ENCODE results near the gene CANX.

Gene CANX

GRCh38 chr5:179758955-179759354, 60.2 kb downstream of the CANX start:
- DNase-seq (ENCODE audit: low read depth) = no peak

GRCh38 chr5:179759581-179760551, 61.1 kb downstream of the CANX start:
- no peak for DNase-seq (ENCODE audit: low read depth)

GRCh38 chr5:179762079-179762780, 63.5 kb downstream of the CANX start:
- DNase-seq (ENCODE audit: low read depth) = no peak

DNA sequence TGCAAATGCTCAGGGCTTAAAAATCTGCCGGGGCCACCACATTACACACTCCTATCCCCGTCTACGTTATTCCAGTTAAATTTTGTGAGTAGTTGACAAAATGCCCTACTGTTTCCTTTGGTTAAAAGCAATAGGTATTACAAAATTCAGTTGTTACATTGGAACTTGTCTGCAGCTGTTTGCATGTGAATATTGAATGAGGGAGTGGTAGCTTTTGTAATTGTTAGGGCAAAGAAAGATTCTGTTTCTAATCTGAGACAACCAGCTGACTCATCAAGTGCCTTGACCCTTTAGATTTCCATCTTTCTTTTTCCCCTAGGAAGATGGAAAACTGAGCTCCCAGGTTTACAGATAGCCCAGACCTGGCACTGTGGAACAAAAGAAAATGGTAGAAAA, 64.0 kb downstream of the CANX start:
- no peak for DNase-seq (ENCODE audit: low read depth)

GRCh38 chr5:179763215-179763945, 64.6 kb downstream of the CANX start:
- peak; percentile 19 for DNase-seq (ENCODE audit: low read depth)

- no peak for DNase-seq (ENCODE audit: low read depth)
Observed at GRCh38 chr5:179764056-179764455, 65.3 kb downstream of the CANX start.

DNA sequence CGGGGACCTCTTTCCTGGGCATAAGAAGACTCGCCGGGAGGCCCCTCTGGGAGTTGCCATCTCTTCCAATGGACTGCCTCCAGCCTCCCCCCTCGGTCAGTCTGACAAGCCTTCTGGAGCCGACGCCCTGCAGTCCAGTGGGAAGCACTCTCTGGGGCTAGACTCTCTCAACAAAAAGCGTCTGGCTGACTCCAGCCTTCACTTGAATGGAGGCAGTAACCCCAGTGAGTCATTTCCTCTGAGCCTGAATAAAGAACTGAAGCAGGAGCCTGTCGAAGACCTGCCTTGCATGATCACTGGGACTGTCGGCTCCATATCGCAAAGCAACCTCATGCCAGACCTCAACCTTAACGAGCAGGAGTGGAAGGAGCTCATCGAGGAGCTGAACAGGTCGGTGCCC, 66.6 kb downstream of the CANX start:
- no peak for DNase-seq (ENCODE audit: low read depth)

DNA sequence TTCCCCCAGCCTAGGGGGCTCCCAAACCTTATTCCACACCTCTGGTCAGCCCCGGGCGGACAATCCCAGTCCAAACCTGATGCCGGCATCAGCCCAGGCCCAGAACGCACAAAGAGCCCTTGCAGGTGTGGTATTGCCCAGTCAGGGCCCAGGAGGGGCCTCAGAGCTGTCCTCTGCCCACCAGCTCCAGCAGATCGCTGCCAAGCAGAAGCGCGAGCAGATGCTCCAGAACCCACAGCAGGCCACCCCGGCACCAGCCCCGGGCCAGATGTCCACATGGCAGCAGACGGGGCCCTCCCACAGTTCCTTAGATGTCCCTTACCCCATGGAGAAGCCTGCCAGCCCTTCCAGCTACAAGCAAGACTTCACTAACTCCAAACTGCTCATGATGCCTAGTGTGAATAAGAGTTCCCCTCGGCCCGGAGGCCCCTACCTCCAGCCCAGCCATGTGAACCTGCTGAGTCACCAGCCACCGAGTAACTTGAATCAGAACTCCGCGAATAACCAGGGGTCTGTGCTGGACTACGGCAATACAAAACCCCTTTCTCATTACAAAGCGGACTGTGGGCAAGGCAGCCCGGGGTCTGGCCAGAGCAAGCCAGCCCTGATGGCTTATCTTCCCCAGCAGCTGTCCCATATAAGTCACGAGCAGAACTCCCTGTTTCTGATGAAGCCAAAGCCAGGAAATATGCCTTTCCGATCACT, 67.4 kb downstream of the CANX start:
- DNase-seq (ENCODE audit: low read depth) = no peak

DNA sequence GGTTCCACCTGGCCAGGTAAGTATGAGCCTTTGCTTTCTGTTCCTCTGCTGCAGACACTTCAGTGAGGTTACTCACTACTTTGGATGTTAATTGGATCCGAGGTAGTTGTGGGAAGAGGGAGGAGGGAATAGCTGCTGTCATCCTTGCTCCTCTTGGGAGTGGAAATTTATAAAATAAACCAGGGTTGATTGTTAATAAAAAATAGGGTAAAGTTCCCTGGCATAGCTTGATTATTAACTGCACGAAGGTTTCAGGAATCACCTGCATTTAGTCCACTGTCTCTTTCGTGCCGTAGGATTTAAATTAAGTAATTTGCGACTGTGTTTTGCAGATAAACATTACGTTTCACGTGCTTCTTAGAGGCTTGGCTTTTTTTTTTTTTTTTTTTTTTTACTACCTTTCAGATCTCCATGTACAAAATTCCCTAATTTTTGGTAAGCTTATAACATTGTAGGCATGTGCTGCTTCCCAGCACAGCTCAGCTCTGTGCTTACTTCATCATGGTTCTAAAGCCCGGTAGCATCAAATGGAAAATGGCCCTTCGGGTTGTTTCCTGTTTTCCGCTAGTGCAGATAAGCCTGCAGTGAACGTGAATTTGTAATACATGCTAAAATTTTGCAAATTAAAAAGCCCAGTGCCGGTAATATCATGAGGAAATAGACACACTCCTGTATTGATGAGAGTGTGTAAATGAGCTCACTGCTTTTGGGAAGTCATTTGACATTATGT, 68.1 kb downstream of the CANX start:
- no peak for DNase-seq (ENCODE audit: low read depth)

- DNase-seq (ENCODE audit: low read depth) = no peak
Observed at GRCh38 chr5:179767496-179768100, 68.8 kb downstream of the CANX start.

DNA sequence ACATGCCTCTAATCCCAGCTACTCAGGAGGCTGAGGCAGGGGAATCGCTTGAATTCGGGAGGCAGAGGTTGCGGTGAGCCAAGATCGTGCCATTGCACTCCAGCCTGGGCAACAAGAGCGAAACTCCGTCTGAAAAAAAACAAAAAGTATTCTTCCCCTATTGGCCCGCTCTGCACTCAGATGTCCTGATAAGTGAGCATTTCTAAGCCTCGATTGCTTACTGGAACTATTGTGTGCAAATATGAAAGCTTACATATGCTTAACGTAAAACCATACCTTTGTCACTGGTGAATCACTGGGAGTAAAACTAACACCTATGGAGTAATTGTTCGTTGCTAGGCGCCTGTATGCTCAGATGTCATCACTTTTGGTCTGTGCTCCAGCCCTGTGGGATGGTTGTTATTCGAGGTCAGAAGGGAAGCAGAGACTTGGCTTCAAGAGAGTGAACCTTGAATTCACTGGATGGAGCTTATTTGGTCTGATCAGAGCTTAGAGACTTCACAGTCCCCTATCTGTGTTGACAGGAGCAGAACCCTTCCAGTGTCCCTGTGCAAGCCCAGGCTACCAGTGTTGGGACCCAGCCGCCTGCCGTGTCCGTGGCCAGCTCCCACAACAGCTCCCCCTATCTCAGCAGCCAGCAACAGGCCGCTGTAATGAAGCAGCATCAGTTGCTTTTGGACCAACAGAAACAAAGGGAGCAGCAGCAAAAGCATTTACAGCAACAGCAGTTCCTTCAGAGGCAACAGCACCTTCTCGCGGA, 69.7 kb downstream of the CANX start:
- no peak for DNase-seq (ENCODE audit: low read depth)

DNA sequence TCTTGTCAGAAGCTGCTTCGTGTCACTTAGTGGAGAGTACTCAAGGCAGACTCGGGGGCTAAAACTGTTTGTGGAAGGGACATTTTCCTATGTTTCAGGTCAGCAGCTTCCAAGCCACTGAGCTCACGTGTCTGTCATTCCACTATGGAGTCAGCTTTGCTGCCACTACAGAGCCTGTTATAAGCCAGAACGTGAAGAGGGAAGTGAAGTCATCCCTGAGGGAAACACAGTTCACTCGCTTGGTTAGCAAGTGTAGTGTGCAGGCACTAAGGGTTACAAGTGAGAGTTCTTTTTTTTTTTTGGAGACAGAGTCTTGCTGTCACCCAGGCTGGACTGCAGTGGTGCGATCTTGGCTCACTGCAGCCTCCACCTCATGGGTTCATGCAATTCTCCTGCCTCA, 70.5 kb downstream of the CANX start:
- DNase-seq (ENCODE audit: low read depth) = no peak

- no peak for DNase-seq (ENCODE audit: low read depth)
Observed at GRCh38 chr5:179769796-179770195, 71.0 kb downstream of the CANX start.

- no peak for DNase-seq (ENCODE audit: low read depth)
Observed at GRCh38 chr5:179771311-179771895, 72.6 kb downstream of the CANX start.

DNA sequence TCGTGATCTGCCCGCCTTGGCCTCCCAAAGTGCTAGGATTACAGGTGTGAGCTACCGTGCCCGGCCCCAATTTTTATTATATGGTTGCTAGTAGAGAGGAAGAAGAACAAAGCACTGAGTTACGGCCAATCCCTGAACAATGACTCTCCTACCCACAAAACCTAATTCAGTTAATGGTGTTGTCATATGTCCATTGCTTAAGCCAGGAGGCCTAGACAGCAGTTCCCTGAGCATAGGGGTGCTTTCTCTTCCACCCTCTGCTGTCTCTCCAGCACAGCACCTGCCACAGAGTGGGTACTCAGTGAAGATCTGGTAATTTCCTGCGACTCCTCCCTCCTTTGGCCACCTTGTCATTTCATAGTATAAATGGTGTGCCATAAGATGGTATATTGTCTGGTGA, 73.6 kb downstream of the CANX start:
- DNase-seq (ENCODE audit: low read depth) = no peak

DNA sequence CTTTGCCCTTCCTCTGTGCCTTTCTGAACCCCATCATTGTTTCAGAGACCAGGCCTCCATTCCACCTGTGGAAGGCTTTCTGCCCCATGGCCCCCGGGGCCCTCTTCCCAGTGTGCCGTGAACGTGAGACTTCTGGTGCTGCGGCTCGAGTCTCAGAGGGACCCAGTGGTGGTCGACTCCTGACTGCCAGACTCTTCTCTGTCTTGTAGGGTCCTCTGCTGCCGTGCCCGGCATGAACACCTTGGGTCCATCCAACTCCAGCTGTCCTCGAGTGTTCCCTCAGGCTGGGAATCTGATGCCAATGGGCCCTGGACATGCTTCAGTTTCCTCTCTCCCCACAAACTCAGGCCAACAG, 74.9 kb downstream of the CANX start:
- no peak for DNase-seq (ENCODE audit: low read depth)

GRCh38 chr5:179774442-179774841, 75.7 kb downstream of the CANX start:
- no peak for DNase-seq (ENCODE audit: low read depth)

- no peak for DNase-seq (ENCODE audit: low read depth)
Observed at GRCh38 chr5:179776411-179776938, 77.7 kb downstream of the CANX start.

- no peak for DNase-seq (ENCODE audit: low read depth)
Observed at GRCh38 chr5:179777456-179777855, 78.7 kb downstream of the CANX start.

DNA sequence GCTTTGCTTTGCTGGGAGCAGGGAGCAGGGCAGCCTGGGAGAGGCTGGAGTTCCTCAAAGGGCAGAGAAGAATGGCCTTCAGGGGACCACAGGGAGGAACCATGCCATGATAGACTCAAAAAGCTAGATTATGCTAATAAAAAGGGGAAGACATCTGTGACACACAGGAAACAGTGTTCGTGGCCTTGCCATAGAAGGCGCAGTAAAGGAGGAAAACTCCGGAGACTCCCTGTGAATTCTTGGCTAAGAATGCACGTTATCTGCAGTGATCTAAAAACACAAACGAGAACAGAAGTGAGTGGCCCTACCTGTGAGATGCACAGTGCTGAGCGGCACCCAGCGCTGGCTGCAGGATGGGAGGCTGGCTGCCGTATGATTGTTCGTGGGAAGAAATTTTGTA, 79.1 kb downstream of the CANX start:
- no peak for DNase-seq (ENCODE audit: low read depth)
